Caco-2 (cell line): ENCODE data around the gene NOP16. TPM values are rescaled to one million over a fixed set of nuclear protein-coding genes. Genes with fewer than 3 reads are reported as not detected.

Source experiments
- Bru-seq: library from RNA; stranded (reverse); fragments of 400-500 nt; gene quantifications from one replicate; lab custom pipeline; 2021; lab: Mats Ljungman, UMichigan
- BruChase-seq, 2 experiments: library from RNA; stranded (reverse); fragments of 400-500 nt; gene quantifications; one replicate each; lab custom pipeline; 2021; lab: Mats Ljungman, UMichigan
- BruUV-seq: library from RNA; stranded (reverse); fragments of 400-500 nt; replicated peaks from 2 replicates; lab custom pipeline; 2021; lab: Mats Ljungman, UMichigan
- CTCF ChIA-PET: fragments of 300-600 bp; sonication (Branson Sonifier 250); formaldehyde crosslinking; loops from one replicate; lab custom pipeline; 2022; ENCODE audit warnings: antibody characterized with exemption; lab: Charles Lee
- POLR2A ChIA-PET: fragments of 300-600 bp; sonication (Branson Sonifier 250); formaldehyde crosslinking; loops from one replicate; lab custom pipeline; 2022; ENCODE audit warnings: antibody characterized with exemption; lab: Charles Lee
- DNase-seq, 2 experiments: peaks; one replicate each; pipeline versions ENCODE4 v3.0.0 to v3.0.0-alpha.2; 2020 to 2022
- H3K27me3 ChIP-seq: replicated peaks from 2 replicates; pipeline ENCODE4 v1.6.0; 2011; ENCODE audit warnings: low read length; ENCODE audit not compliant: control insufficient read depth, insufficient read depth
- H3K36me3 ChIP-seq: 2 replicates; pipeline ENCODE4 v1.5.1; 2011; ENCODE audit warnings: low read length; ENCODE audit not compliant: control insufficient read depth, insufficient read depth
- H3K4me1 ChIP-seq: fragments of 250-450 bp; sonication (Bioruptor Pico); 2 replicates; pipeline ENCODE4 v1.5.1; 2020; ENCODE audit warnings: mild to moderate bottlenecking
- H3K4me3 ChIP-seq: 2 replicates; pipeline ENCODE4 v1.5.1; 2011; ENCODE audit warnings: low read depth, mild to moderate bottlenecking, control low read depth, low read length
- H3K9me3 ChIP-seq: fragments of 250-450 bp; sonication (Bioruptor Pico); 2 replicates; pipeline ENCODE4 v1.5.1; 2020; ENCODE audit warnings: mild to moderate bottlenecking, moderate library complexity
- H3K27ac Mint-ChIP-seq: one replicate; pipeline ENCODE4 v1.8.0; 2022; ENCODE audit warnings: mixed read lengths; ENCODE audit not compliant: unreplicated experiment
- H3K27me3 Mint-ChIP-seq: one replicate; pipeline ENCODE4 v1.8.0; 2022; ENCODE audit warnings: mixed read lengths; ENCODE audit not compliant: insufficient read depth, unreplicated experiment
- H3K36me3 Mint-ChIP-seq: one replicate; pipeline ENCODE4 v1.8.0; 2022; ENCODE audit warnings: mild to moderate bottlenecking, mixed read lengths; ENCODE audit not compliant: insufficient read depth, unreplicated experiment
- H3K4me1 Mint-ChIP-seq: one replicate; pipeline ENCODE4 v1.8.0; 2022; ENCODE audit warnings: low read depth, mixed read lengths; ENCODE audit not compliant: unreplicated experiment
- H3K4me3 Mint-ChIP-seq: one replicate; pipeline ENCODE4 v1.8.0; 2022; ENCODE audit warnings: mild to moderate bottlenecking, moderate library complexity, mixed read lengths; ENCODE audit not compliant: unreplicated experiment
- H3K9me3 Mint-ChIP-seq: one replicate; pipeline ENCODE4 v1.8.0; 2022; ENCODE audit warnings: mixed read lengths; ENCODE audit not compliant: unreplicated experiment
- intact Hi-C: fragments of 100-400 bp; cut with micrococcal nuclease; formaldehyde crosslinking; loops from one replicate; pipeline ENCODE4 v1.10.0; 2022; ENCODE audit not compliant: unreplicated experiment
- long read RNA-seq: library from polyadenylated mRNA; stranded (forward); transcript quantifications from one replicate; pipeline ENCODE4 v2.0.0, GENCODE V29; 2022
- total RNA-seq: library from RNA; stranded (reverse); gene quantifications from 2 replicates; pipeline ENCODE4 v1.2.3, GENCODE V29; 2022
- TF ChIP-seq, protein P1 (sequence below), 2 experiments: fragments of 200-600 bp in 1 of 2; IDR thresholded peaks; 1 replicate in 1 of 2; 2 replicates in 1 of 2; pipeline versions ENCODE4 v1.5.1 to v1.8.0; 2011 to 2022; ENCODE audit warnings: antibody characterized with exemption in 1 of 2, control low read depth in 1 of 2, inconsistent platforms in 1 of 2, low read depth in 1 of 2, low read length in 1 of 2, mild to moderate bottlenecking in 1 of 2, moderate library complexity in 1 of 2; ENCODE audit not compliant: insufficient read depth in 1 of 2, severe bottlenecking in 1 of 2, unreplicated experiment in 1 of 2

Gene NOP16, protein sequence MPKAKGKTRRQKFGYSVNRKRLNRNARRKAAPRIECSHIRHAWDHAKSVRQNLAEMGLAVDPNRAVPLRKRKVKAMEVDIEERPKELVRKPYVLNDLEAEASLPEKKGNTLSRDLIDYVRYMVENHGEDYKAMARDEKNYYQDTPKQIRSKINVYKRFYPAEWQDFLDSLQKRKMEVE
- total RNA-seq, result 48.0 and 56.4 TPM in 2 replicates
- Bru-seq, nascent RNA, result percentile 92 among the genes with signal in this experiment
- percentile 90 among the genes with signal in this experiment for BruChase-seq, experiment 1, labeled RNA remaining after a 2-hour chase
- percentile 83 among the genes with signal in this experiment for BruChase-seq, experiment 2, labeled RNA remaining after a 6-hour chase
- long read RNA-seq, transcript NOP16-211 (5 exons, 954 nt), result minor isoform, 15 of 157 reads
- long read RNA-seq, transcript NOP16-207 (5 exons, 1,258 nt), result major isoform, 101 of 157 reads
- long read RNA-seq, transcript NOP16-209 (5 exons, 1,087 nt), result minor isoform, 7 of 157 reads
- long read RNA-seq, transcript NOP16-205 (4 exons, 1,000 nt), result minor isoform, 7 of 157 reads
- long read RNA-seq, partial matches to known transcripts, result 3 of 157 reads
- long read RNA-seq, other reads (novel, unspliced or antisense), result 20 of 157 reads

DNA sequence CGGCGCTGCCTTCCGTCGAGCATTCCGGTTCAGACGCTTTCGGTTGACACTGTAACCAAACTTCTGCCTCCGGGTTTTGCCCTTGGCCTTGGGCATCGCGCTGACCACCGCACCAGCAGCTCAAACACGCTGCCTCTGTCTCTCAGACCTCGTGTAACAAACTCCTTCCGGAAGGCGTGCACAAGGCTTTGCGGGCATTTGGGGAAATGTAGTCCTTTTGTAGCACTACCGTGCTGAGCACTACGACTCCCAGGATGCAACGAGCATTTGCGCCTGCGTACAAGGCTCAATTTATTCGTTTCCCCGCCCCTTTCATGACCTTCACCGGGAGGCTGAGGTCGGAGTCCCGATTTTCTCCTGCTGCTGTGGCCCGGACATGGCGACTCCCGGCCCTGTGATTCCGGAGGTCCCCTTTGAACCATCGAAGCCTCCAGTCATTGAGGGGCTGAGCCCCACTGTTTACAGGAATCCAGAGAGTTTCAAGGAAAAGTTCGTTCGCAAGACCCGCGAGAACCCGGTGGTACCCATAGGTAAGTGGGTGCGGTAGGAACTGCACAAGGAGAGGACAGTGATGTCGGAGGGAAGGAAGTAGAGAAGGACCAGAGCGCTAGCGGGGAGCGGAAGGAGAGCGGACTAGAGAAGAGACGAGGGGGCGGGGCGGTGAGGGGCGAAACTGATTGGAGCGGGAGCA lies at the start of gene NOP16, which contains the start of gene HIGD2A:
Gene NOP16, minus strand, starts transcription at position 155 of the 691 bp plus-strand sequence. Its CDS starts 59 bp downstream, at position 96.
Gene HIGD2A, plus strand, starts transcription at position 308 of the 691 bp plus-strand sequence. Its CDS starts 69 bp downstream, at position 377.
- H3K9me3 Mint-ChIP-seq, result no peaks in the 10 kb centered on the region
- ChIA-PET POLR2A (interaction anchor here (0.6 to 1.8 kb wide), 5 partner anchors 8 to 159 kb away, joined by 3 to 14 read pairs (median 3); partner anchors contain the start of genes KIAA1191 and RNF44), CTCF (interaction anchor here (0.6 to 1.2 kb wide), 2 partner anchors 59 to 659 kb away, joined by 3 to 5 read pairs; partner anchors contain the start of gene FAF2)
- Histone ChIP-seq H3K36me3 (no peaks in the 10 kb centered on the region), H3K4me1 (peaks cover 4% of the 10 kb centered on the region; the same call in 1 of the 2 replicates), H3K9me3 (no peaks in the 10 kb centered on the region), H3K4me3 (peak within 1 kb of the TSS; percentile 88), H3K27me3 (no peaks in the 10 kb centered on the region)
- TF ChIP-seq, protein P1, sequence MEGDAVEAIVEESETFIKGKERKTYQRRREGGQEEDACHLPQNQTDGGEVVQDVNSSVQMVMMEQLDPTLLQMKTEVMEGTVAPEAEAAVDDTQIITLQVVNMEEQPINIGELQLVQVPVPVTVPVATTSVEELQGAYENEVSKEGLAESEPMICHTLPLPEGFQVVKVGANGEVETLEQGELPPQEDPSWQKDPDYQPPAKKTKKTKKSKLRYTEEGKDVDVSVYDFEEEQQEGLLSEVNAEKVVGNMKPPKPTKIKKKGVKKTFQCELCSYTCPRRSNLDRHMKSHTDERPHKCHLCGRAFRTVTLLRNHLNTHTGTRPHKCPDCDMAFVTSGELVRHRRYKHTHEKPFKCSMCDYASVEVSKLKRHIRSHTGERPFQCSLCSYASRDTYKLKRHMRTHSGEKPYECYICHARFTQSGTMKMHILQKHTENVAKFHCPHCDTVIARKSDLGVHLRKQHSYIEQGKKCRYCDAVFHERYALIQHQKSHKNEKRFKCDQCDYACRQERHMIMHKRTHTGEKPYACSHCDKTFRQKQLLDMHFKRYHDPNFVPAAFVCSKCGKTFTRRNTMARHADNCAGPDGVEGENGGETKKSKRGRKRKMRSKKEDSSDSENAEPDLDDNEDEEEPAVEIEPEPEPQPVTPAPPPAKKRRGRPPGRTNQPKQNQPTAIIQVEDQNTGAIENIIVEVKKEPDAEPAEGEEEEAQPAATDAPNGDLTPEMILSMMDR (IDR thresholded peaks at IDR 0.05; ENCODE audit: insufficient read depth in 1 of 2, low read depth in 1 of 2, low read length in 1 of 2, severe bottlenecking in 1 of 2, unreplicated experiment in 1 of 2), result no peak
- peak; percentile 98 to 99 for DNase-seq
- BruUV-seq, result no TSS peak
- no peaks in the 10 kb centered on the region for H3K27me3 Mint-ChIP-seq
- H3K4me1 Mint-ChIP-seq, result no peaks in the 10 kb centered on the region
- H3K4me3 Mint-ChIP-seq, result peak within 1 kb of the TSS; percentile 87
- intact Hi-C loops, result loop anchor here (1.0 to 2.0 kb wide), 3 partner anchors 27 to 150 kb away; partner anchors contain the start of genes FAF2 and KIAA1191
- H3K36me3 Mint-ChIP-seq, result peaks cover 75% of the 10 kb centered on the region
- H3K27ac Mint-ChIP-seq, result peak within 1 kb of the TSS; percentile 98

DNA sequence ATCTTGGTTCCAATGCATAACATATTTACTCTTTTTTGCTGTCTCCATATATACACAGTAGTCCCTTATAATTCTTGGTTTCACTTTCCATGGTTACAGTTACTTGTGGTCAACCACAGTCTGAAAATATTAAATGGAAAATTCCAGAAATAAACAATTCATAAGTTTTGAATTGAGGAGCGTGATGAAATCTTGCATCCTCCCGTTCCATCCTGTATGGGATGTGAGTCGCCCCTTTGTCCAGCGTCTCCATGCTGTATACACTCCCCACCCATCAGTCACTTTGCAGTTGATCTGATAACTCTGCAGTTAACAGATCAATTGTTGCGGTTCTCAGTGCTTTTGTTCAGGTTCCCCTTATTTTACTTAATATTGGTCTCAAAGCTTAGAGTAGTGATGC lies 48.3 kb upstream of the NOP16 start:
- H3K4me1 ChIP-seq, result peaks cover 6% of the 10 kb centered on the region; the same call in 1 of the 2 replicates
- Mint-ChIP-seq H3K27ac (no peak overlapping the region), H3K4me1 (peaks cover 12% of the 10 kb centered on the region), H3K27me3 (no peaks in the 10 kb centered on the region), H3K9me3 (peaks cover 9% of the 10 kb centered on the region), H3K36me3 (peaks cover 8% of the 10 kb centered on the region), H3K4me3 (no peak overlapping the region)
- no peak overlapping the region for H3K4me3 ChIP-seq
- DNase-seq, result no peak
- no peaks in the 10 kb centered on the region for H3K36me3 ChIP-seq
- CTCF ChIA-PET, result interaction anchor here (0.7 kb wide), 1 partner anchor 597 kb away, joined by 5 read pairs; no protein-coding TSS in a partner anchor
- H3K27me3 ChIP-seq, result no peaks in the 10 kb centered on the region
- POLR2A ChIA-PET, result no interaction called here
- TF ChIP-seq, protein P1 (IDR thresholded peaks at IDR 0.05; ENCODE audit: insufficient read depth in 1 of 2, low read depth in 1 of 2, low read length in 1 of 2, severe bottlenecking in 1 of 2, unreplicated experiment in 1 of 2), result no peak
- intact Hi-C loops, result no loop called here
- no peaks in the 10 kb centered on the region for H3K9me3 ChIP-seq
- BruUV-seq, result no TSS peak
